ENCODE data around the gene CHSY3.

The CHSY3 gene

DNA sequence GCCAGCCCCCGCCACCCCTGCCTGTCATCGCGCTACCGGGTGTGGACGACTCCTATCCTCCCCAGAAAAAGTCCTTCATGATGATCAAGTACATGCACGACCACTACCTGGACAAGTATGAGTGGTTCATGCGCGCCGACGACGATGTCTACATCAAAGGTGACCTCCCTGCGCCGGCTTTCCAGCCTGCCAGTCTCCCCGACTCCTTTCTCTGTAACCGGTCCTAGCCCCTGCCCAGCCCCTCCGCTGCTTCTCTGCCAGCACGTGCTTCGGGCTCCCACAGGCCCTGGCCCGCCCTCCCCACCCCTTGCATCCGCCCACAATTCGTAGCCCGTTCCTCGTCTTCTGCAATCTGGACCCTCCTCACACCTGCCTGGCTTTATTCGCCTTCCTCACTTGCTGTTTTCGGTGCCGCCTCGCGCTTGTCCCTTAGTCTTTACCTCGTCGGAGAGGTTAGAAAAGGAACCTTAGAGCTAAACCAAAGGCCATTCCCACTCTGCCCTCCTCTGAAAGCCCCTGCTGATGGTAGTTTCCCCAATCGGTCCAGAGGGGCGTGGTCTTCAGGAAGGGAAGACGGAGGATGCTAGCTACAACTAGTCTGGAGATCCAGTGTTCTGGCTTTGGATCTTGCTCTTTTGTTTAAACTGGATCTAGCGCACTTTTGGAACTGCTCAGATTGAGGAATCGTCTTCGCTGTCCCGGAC is 1.4 kb downstream of the CHSY3 start:
- peaks cover 9% of the 10 kb centered on the region; the same call in 1 of the 2 replicates for H3K9me3 ChIP-seq (ENCODE audit: control insufficient read depth, insufficient read depth, low read length)
- H3K9me2 ChIP-seq (replicated peaks; ENCODE audit: control insufficient read depth, low read length), result no peaks in the 10 kb centered on the region
- no peaks in the 10 kb centered on the region for H3K79me2 ChIP-seq (ENCODE audit: control insufficient read depth, low read length)
- TF ChIP-seq, protein P1, sequence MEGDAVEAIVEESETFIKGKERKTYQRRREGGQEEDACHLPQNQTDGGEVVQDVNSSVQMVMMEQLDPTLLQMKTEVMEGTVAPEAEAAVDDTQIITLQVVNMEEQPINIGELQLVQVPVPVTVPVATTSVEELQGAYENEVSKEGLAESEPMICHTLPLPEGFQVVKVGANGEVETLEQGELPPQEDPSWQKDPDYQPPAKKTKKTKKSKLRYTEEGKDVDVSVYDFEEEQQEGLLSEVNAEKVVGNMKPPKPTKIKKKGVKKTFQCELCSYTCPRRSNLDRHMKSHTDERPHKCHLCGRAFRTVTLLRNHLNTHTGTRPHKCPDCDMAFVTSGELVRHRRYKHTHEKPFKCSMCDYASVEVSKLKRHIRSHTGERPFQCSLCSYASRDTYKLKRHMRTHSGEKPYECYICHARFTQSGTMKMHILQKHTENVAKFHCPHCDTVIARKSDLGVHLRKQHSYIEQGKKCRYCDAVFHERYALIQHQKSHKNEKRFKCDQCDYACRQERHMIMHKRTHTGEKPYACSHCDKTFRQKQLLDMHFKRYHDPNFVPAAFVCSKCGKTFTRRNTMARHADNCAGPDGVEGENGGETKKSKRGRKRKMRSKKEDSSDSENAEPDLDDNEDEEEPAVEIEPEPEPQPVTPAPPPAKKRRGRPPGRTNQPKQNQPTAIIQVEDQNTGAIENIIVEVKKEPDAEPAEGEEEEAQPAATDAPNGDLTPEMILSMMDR (IDR thresholded peaks at IDR 0.05; ENCODE audit: low read depth, low read length, poor library complexity, severe bottlenecking), result no peak
- TF ChIP-seq EZH2phosphoT487 (IDR thresholded peaks at IDR 0.05; ENCODE audit: borderline replicate concordance, low read length), result no peak
- no peaks in the 10 kb centered on the region for H3K27me3 ChIP-seq (ENCODE audit: control insufficient read depth, low read length)
- H3K36me3 ChIP-seq (ENCODE audit: control insufficient read depth, low read length), result no peaks in the 10 kb centered on the region
- no peaks in the 10 kb centered on the region for H3K4me1 ChIP-seq (ENCODE audit: control insufficient read depth, low read length)
- no peak overlapping the region for H3K27ac ChIP-seq (ENCODE audit: low read depth, low read length)
- no peak overlapping the region for H3K4me3 ChIP-seq (ENCODE audit: low read length)
- no peaks in the 10 kb centered on the region for H3F3A ChIP-seq (ENCODE audit: control insufficient read depth, insufficient read depth)
- H4K20me1 ChIP-seq (ENCODE audit: control insufficient read depth, insufficient read depth, low read depth, low read length), result no peaks in the 10 kb centered on the region
- H3K4me2 ChIP-seq (ENCODE audit: low read length), result no peak overlapping the region

DNA sequence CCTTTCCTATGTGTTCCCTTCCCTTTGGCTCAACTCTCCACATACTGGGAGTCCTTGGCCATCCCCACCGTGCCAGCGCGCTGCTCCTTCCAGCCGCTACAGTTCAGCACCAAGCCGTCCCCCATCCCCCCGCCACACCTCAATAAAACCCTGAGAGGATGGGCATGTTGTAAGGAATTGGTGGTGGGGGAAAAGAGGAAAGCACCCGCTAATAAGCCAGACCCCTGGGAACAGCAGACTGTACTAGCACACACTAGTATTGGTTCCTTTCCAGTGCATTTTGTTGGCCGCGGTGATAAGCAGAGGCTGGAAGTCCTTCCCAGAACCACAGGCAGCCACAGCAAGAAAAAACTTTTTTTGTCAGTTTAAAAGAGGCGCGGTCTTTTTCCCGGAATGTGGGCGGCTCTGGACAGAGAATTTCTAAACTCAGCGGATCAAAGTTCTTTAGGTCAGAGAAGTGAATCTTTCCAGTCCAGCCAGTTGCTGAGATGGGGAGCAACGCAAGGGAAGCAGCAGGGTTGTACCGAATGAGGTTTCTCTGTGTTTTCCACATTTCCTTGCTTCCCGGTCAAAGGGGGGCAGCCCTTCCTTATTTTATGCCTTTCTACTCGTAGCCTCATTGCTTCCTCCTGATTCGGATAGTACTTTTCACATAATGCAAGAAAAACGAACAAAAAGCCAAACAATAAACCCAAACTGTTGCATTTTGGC is 2.1 kb downstream of the CHSY3 start:
- Histone ChIP-seq H3K27me3 (ENCODE audit: control insufficient read depth, low read length) (no peaks in the 10 kb centered on the region), H3K27ac (ENCODE audit: low read depth, low read length) (no peak overlapping the region), H3K4me1 (ENCODE audit: control insufficient read depth, low read length) (no peaks in the 10 kb centered on the region), H3K9me3 (ENCODE audit: control insufficient read depth, insufficient read depth, low read length) (peaks cover 9% of the 10 kb centered on the region; the same call in 1 of the 2 replicates), H4K20me1 (ENCODE audit: control insufficient read depth, insufficient read depth, low read depth, low read length) (no peaks in the 10 kb centered on the region), H3K79me2 (ENCODE audit: control insufficient read depth, low read length) (no peaks in the 10 kb centered on the region), H3K4me2 (ENCODE audit: low read length) (no peak overlapping the region), H3K9me2 (replicated peaks; ENCODE audit: control insufficient read depth, low read length) (no peaks in the 10 kb centered on the region), H3F3A (ENCODE audit: control insufficient read depth, insufficient read depth) (no peaks in the 10 kb centered on the region), H3K4me3 (ENCODE audit: low read length) (no peak overlapping the region), H3K36me3 (ENCODE audit: control insufficient read depth, low read length) (no peaks in the 10 kb centered on the region)
- TF ChIP-seq, protein P1 (IDR thresholded peaks at IDR 0.05; ENCODE audit: low read depth, low read length, poor library complexity, severe bottlenecking), result no peak
- no peak for TF ChIP-seq EZH2phosphoT487 (IDR thresholded peaks at IDR 0.05; ENCODE audit: borderline replicate concordance, low read length)

DNA sequence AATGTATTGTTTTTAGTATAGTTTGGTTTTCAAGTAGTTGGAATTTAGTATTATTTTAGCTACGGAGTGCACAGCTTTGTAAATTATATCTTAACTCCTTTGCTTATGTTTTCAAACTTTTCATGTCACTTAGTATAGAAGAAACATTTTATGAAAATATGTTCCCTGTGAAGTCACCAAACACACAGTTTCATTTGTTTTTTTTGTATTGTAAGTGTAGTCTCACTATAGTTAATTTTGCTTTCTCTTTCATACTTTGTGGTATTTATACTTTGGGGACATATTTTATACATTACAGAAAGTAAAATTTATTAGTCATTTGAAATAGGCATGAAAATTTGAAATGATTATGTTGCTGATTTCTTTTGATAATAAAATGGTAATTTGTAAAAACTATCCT is 5.0 kb downstream of the CHSY3 start:
- peaks cover 5% of the 10 kb centered on the region; the same call in 1 of the 2 replicates for H3K9me3 ChIP-seq (ENCODE audit: control insufficient read depth, insufficient read depth, low read length)
- no peak overlapping the region for H3K27ac ChIP-seq (ENCODE audit: low read depth, low read length)
- no peaks in the 10 kb centered on the region for H3K36me3 ChIP-seq (ENCODE audit: control insufficient read depth, low read length)
- no peaks in the 10 kb centered on the region for H3K9me2 ChIP-seq (replicated peaks; ENCODE audit: control insufficient read depth, low read length)
- TF ChIP-seq, protein P1 (IDR thresholded peaks at IDR 0.05; ENCODE audit: low read depth, low read length, poor library complexity, severe bottlenecking), result no peak
- TF ChIP-seq EZH2phosphoT487 (IDR thresholded peaks at IDR 0.05; ENCODE audit: borderline replicate concordance, low read length), result no peak
- no peaks in the 10 kb centered on the region for H3K79me2 ChIP-seq (ENCODE audit: control insufficient read depth, low read length)
- no peaks in the 10 kb centered on the region for H3K27me3 ChIP-seq (ENCODE audit: control insufficient read depth, low read length)
- H3K4me2 ChIP-seq (ENCODE audit: low read length), result no peak overlapping the region
- no peaks in the 10 kb centered on the region for H3F3A ChIP-seq (ENCODE audit: control insufficient read depth, insufficient read depth)
- H4K20me1 ChIP-seq (ENCODE audit: control insufficient read depth, insufficient read depth, low read depth, low read length), result no peaks in the 10 kb centered on the region
- no peaks in the 10 kb centered on the region for H3K4me1 ChIP-seq (ENCODE audit: control insufficient read depth, low read length)
- H3K4me3 ChIP-seq (ENCODE audit: low read length), result no peak overlapping the region
